Mesendoderm (in vitro differentiated cells): ENCODE data around the gene CDC34.

Source experiments
- DNase-seq: peaks from one replicate; pipeline ENCODE4 v3.0.0; 2013
- H2AK5ac ChIP-seq: 2 replicates; pipeline ENCODE4 v1.6.1; 2013; ENCODE audit warnings: low read length, inconsistent platforms
- H2BK120ac ChIP-seq: 2 replicates; pipeline ENCODE4 v1.6.1; 2013; ENCODE audit warnings: low read depth, mild to moderate bottlenecking, low read length, moderate library complexity, mixed read lengths
- H2BK15ac ChIP-seq: replicated peaks from 2 replicates; pipeline ENCODE4 v1.6.1; 2013; ENCODE audit warnings: low read depth, mild to moderate bottlenecking, moderate library complexity
- H2BK5ac ChIP-seq: 2 replicates; pipeline ENCODE4 v1.6.1; 2013; ENCODE audit warnings: low read length, inconsistent platforms
- H3K18ac ChIP-seq: 2 replicates; pipeline ENCODE4 v1.6.1; 2013; ENCODE audit warnings: mild to moderate bottlenecking, low read length, mixed read lengths
- H3K23ac ChIP-seq: one replicate; pipeline ENCODE4 v1.6.1; 2013; ENCODE audit warnings: low read length
- H3K27ac ChIP-seq: 2 replicates; pipeline ENCODE4 v1.5.1; 2013; ENCODE audit warnings: low read depth, mild to moderate bottlenecking, inconsistent platforms, low read length, moderate library complexity
- H3K27me3 ChIP-seq: 2 replicates; pipeline ENCODE4 v1.6.1; 2013; ENCODE audit warnings: low read length, control low read depth, mild to moderate bottlenecking, inconsistent platforms; ENCODE audit not compliant: insufficient read depth, poor library complexity
- H3K36me3 ChIP-seq: 2 replicates; pipeline ENCODE4 v1.6.1; 2013; ENCODE audit warnings: low read length, inconsistent platforms; ENCODE audit not compliant: control insufficient read depth, insufficient read depth
- H3K4ac ChIP-seq: one replicate; pipeline ENCODE4 v1.6.1; 2013; ENCODE audit warnings: low read depth, mild to moderate bottlenecking, low read length, moderate library complexity
- H3K4me1 ChIP-seq: 2 replicates; pipeline ENCODE4 v1.6.1; 2013; ENCODE audit warnings: low read depth, low read length, inconsistent platforms; ENCODE audit not compliant: control insufficient read depth
- H3K4me2 ChIP-seq: 2 replicates; pipeline ENCODE4 v1.6.1; 2013; ENCODE audit warnings: low read length
- H3K4me3 ChIP-seq: 2 replicates; pipeline ENCODE4 v1.5.1; 2013; ENCODE audit warnings: mild to moderate bottlenecking, low read length
- H3K56ac ChIP-seq: one replicate; pipeline ENCODE4 v1.6.1; 2013; ENCODE audit warnings: low read length
- H3K79me1 ChIP-seq: 2 replicates; pipeline ENCODE4 v1.6.1; 2013; ENCODE audit warnings: low read length, inconsistent platforms
- H3K79me2 ChIP-seq: 2 replicates; pipeline ENCODE4 v1.6.1; 2013; ENCODE audit warnings: mild to moderate bottlenecking, low read length; ENCODE audit not compliant: control insufficient read depth, insufficient read depth
- H3K9ac ChIP-seq: 2 replicates; pipeline ENCODE4 v1.6.1; 2013; ENCODE audit warnings: low read length, inconsistent platforms
- H4K5ac ChIP-seq: one replicate; pipeline ENCODE4 v1.6.1; 2013; ENCODE audit warnings: low read length
- H4K8ac ChIP-seq: one replicate; pipeline ENCODE4 v1.6.1; 2013; ENCODE audit warnings: low read depth, mild to moderate bottlenecking, control low read depth, low read length, moderate library complexity
- WGBS: extraction: QIAGEN DNeasy Blood & Tissue Kit; methylation state at CpG from one replicate; pipeline ENCODE4 v1.1.7; 2013; ENCODE audit warnings: low lambda C conversion rate, missing lambda C conversion rate; ENCODE audit not compliant: insufficient coverage; ENCODE audit errors: extremely low coverage; 5-methylcytosine and 5-hydroxymethylcytosine counted together

Gene CDC34

GRCh38 chr19:539429-540030, 8.0 kb downstream of the CDC34 start:
- Histone ChIP-seq H2AK5ac (no peak overlapping the region), H4K8ac (no peak overlapping the region), H3K36me3 (peaks cover 5% of the 10 kb centered on the region), H3K18ac (no peak overlapping the region), H3K27me3 (no peaks in the 10 kb centered on the region), H3K9ac (no peak overlapping the region), H4K5ac (no peak overlapping the region), H3K4me2 (no peak overlapping the region), H3K4me3 (no peak overlapping the region), H3K27ac (no peak overlapping the region), H3K79me1 (peaks cover 9% of the 10 kb centered on the region), H3K56ac (no peak overlapping the region), H3K23ac (no peak overlapping the region), H2BK120ac (no peak overlapping the region), H3K79me2 (peaks cover 9% of the 10 kb centered on the region), H3K4me1 (no peaks in the 10 kb centered on the region), H3K4ac (no peak overlapping the region), H2BK15ac (no peak overlapping the region), H2BK5ac (no peak overlapping the region)
- DNase-seq: no peak
- WGBS: no CpG with 5 or more reads among the region's 30 CpGs

- no CpG with 5 or more reads among the region's 51 CpGs for WGBS
- H3K27me3 ChIP-seq: no peaks in the 10 kb centered on the region
- no peak overlapping the region for H4K5ac ChIP-seq
- peaks cover 5% of the 10 kb centered on the region for H3K36me3 ChIP-seq
- no peak overlapping the region for H3K4me3 ChIP-seq
- H3K79me2 ChIP-seq: no peaks in the 10 kb centered on the region
- no peak overlapping the region for H3K27ac ChIP-seq
- no peak overlapping the region for H3K9ac ChIP-seq
- no peak overlapping the region for H3K18ac ChIP-seq
- no peak overlapping the region for H2AK5ac ChIP-seq
- H3K79me1 ChIP-seq: peaks cover 2% of the 10 kb centered on the region
- H4K8ac ChIP-seq: no peak overlapping the region
- no peak overlapping the region for H2BK15ac ChIP-seq
- no peak for DNase-seq
- H3K4me1 ChIP-seq: no peaks in the 10 kb centered on the region
- no peak overlapping the region for H3K56ac ChIP-seq
- H2BK120ac ChIP-seq: no peak overlapping the region
- H3K4ac ChIP-seq: no peak overlapping the region
- H3K23ac ChIP-seq: no peak overlapping the region
- H2BK5ac ChIP-seq: no peak overlapping the region
- H3K4me2 ChIP-seq: no peak overlapping the region
These were observed 9.5 kb downstream of the CDC34 start for GRCh38 chr19:540867-541637.

- H3K4ac ChIP-seq: no peak overlapping the region
- no peaks in the 10 kb centered on the region for H3K27me3 ChIP-seq
- H4K5ac ChIP-seq: no peak overlapping the region
- DNase-seq: no peak
- H3K4me3 ChIP-seq: no peak overlapping the region
- no peak overlapping the region for H3K23ac ChIP-seq
- no peak overlapping the region for H4K8ac ChIP-seq
- no peak overlapping the region for H2AK5ac ChIP-seq
- H3K18ac ChIP-seq: no peak overlapping the region
- no peak overlapping the region for H3K27ac ChIP-seq
- no peak overlapping the region for H2BK15ac ChIP-seq
- WGBS: no CpG with 5 or more reads among the region's 26 CpGs
- no peak overlapping the region for H3K56ac ChIP-seq
- H2BK120ac ChIP-seq: no peak overlapping the region
- H3K79me2 ChIP-seq: no peaks in the 10 kb centered on the region
- H3K9ac ChIP-seq: no peak overlapping the region
- peaks cover 2% of the 10 kb centered on the region for H3K79me1 ChIP-seq
- H3K36me3 ChIP-seq: peaks cover 5% of the 10 kb centered on the region
- H3K4me1 ChIP-seq: no peaks in the 10 kb centered on the region
- H2BK5ac ChIP-seq: no peak overlapping the region
- H3K4me2 ChIP-seq: no peak overlapping the region
These were observed 10.1 kb downstream of the CDC34 start for GRCh38 chr19:541699-542098.

GRCh38 chr19:542173-542866, 10.8 kb downstream of the CDC34 start:
- no CpG with 5 or more reads among the region's 34 CpGs for WGBS
- H2BK15ac ChIP-seq: no peak overlapping the region
- H3K36me3 ChIP-seq: peaks cover 5% of the 10 kb centered on the region
- H2AK5ac ChIP-seq: no peak overlapping the region
- H3K4me1 ChIP-seq: no peaks in the 10 kb centered on the region
- no peak overlapping the region for H3K27ac ChIP-seq
- no peak overlapping the region for H3K18ac ChIP-seq
- no peaks in the 10 kb centered on the region for H3K79me2 ChIP-seq
- H3K4ac ChIP-seq: no peak overlapping the region
- no peak overlapping the region for H4K5ac ChIP-seq
- H3K79me1 ChIP-seq: peaks cover 2% of the 10 kb centered on the region
- DNase-seq: no peak
- H3K4me3 ChIP-seq: no peak overlapping the region
- no peak overlapping the region for H3K23ac ChIP-seq
- H3K27me3 ChIP-seq: no peaks in the 10 kb centered on the region
- no peak overlapping the region for H3K4me2 ChIP-seq
- no peak overlapping the region for H2BK120ac ChIP-seq
- H4K8ac ChIP-seq: no peak overlapping the region
- H2BK5ac ChIP-seq: no peak overlapping the region
- no peak overlapping the region for H3K9ac ChIP-seq
- no peak overlapping the region for H3K56ac ChIP-seq

- peaks cover 4% of the 10 kb centered on the region for H3K36me3 ChIP-seq
- H3K4me2 ChIP-seq: no peak within 1 kb of the TSS
- H2BK120ac ChIP-seq: no peak within 1 kb of the TSS
- no peak within 1 kb of the TSS for H3K23ac ChIP-seq
- no peak within 1 kb of the TSS for H4K5ac ChIP-seq
- no peak within 1 kb of the TSS for H3K56ac ChIP-seq
- no CpG with 5 or more reads among the region's 31 CpGs for WGBS
- no peak within 1 kb of the TSS for H3K4me3 ChIP-seq
- no peaks in the 10 kb centered on the region for H3K4me1 ChIP-seq
- H2BK5ac ChIP-seq: no peak within 1 kb of the TSS
- H3K79me2 ChIP-seq: no peaks in the 10 kb centered on the region
- no peak for DNase-seq
- no peaks in the 10 kb centered on the region for H3K79me1 ChIP-seq
- H4K8ac ChIP-seq: no peak within 1 kb of the TSS
- H3K18ac ChIP-seq: no peak within 1 kb of the TSS
- no peak within 1 kb of the TSS for H2AK5ac ChIP-seq
- no peak within 1 kb of the TSS for H3K27ac ChIP-seq
- H3K4ac ChIP-seq: no peak within 1 kb of the TSS
- H3K9ac ChIP-seq: no peak within 1 kb of the TSS
- no peak within 1 kb of the TSS for H2BK15ac ChIP-seq
- H3K27me3 ChIP-seq: no peaks in the 10 kb centered on the region
These were observed 12.5 kb downstream of the CDC34 start, which contains the start of gene GZMM for GRCh38 chr19:543910-544608. Gene GZMM (plus strand): TSS chr19:544053. CDS start chr19:544072, 19 bp downstream.
